ENCODE measurements around the gene PLGRKT.
A peak's percentile ranks its signal among the peaks of the same experiment; 100 is the strongest.
"Not testable (repeated sequence)": the region's sequence is repeated elsewhere in the genome, so short reads cannot be mapped to it uniquely, and the experiment has no call there.

Gene PLGRKT

GRCh38 chr9:5355817-5356216 is 81.9 kb downstream of the PLGRKT start:
- H3K4me3 ChIP-seq (replicated peaks; ENCODE audit: low read depth, low read length) = no peak overlapping the region
- H3K36me3 ChIP-seq (ENCODE audit: control insufficient read depth, insufficient read depth, low read length) = no peaks in the 10 kb centered on the region
- DNase-seq (ENCODE audit: extremely low read depth, insufficient read length) = no peak
- TF ChIP-seq, protein P1, sequence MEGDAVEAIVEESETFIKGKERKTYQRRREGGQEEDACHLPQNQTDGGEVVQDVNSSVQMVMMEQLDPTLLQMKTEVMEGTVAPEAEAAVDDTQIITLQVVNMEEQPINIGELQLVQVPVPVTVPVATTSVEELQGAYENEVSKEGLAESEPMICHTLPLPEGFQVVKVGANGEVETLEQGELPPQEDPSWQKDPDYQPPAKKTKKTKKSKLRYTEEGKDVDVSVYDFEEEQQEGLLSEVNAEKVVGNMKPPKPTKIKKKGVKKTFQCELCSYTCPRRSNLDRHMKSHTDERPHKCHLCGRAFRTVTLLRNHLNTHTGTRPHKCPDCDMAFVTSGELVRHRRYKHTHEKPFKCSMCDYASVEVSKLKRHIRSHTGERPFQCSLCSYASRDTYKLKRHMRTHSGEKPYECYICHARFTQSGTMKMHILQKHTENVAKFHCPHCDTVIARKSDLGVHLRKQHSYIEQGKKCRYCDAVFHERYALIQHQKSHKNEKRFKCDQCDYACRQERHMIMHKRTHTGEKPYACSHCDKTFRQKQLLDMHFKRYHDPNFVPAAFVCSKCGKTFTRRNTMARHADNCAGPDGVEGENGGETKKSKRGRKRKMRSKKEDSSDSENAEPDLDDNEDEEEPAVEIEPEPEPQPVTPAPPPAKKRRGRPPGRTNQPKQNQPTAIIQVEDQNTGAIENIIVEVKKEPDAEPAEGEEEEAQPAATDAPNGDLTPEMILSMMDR (IDR thresholded peaks at IDR 0.05; ENCODE audit: insufficient read depth, low read length, poor library complexity, severe bottlenecking) = no peak
- H3K27me3 ChIP-seq (replicated peaks; ENCODE audit: control insufficient read depth, insufficient read depth, low read length) = no peaks in the 10 kb centered on the region

GRCh38 chr9:5355226-5355625 is 82.5 kb downstream of the PLGRKT start:
- TF ChIP-seq, protein P1 (IDR thresholded peaks at IDR 0.05; ENCODE audit: insufficient read depth, low read length, poor library complexity, severe bottlenecking) = no peak
- H3K27me3 ChIP-seq (replicated peaks; ENCODE audit: control insufficient read depth, insufficient read depth, low read length) = no peaks in the 10 kb centered on the region
- no peaks in the 10 kb centered on the region for H3K36me3 ChIP-seq (ENCODE audit: control insufficient read depth, insufficient read depth, low read length)
- H3K4me3 ChIP-seq (replicated peaks; ENCODE audit: low read depth, low read length) = no peak overlapping the region
- DNase-seq (ENCODE audit: extremely low read depth, insufficient read length) = no peak

DNA sequence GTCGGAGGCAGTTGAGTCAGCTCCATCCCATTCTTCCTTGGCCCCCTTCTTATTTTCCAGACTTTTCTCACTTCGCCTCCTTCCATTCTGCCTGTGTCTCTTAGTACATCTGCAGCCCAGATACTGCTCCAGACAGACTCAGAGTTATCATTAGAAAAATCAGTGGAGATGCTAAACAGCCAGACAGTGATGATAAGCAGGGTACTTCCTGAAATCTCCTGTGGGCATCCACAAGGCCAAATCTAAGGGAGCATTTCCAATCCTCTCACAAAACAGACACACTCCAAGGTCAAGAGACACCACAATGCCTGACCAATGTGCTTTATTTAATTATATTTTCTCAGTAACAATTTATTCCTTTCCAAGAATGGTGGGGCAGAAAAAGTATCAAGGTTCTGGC is 83.5 kb downstream of the PLGRKT start:
- Histone ChIP-seq H3K27me3 (replicated peaks; ENCODE audit: control insufficient read depth, insufficient read depth, low read length) (no peaks in the 10 kb centered on the region), H3K4me3 (replicated peaks; ENCODE audit: low read depth, low read length) (no peak overlapping the region), H3K36me3 (ENCODE audit: control insufficient read depth, insufficient read depth, low read length) (no peaks in the 10 kb centered on the region)
- DNase-seq (ENCODE audit: extremely low read depth, insufficient read length) = no peak
- TF ChIP-seq, protein P1 (IDR thresholded peaks at IDR 0.05; ENCODE audit: insufficient read depth, low read length, poor library complexity, severe bottlenecking) = no peak

DNA sequence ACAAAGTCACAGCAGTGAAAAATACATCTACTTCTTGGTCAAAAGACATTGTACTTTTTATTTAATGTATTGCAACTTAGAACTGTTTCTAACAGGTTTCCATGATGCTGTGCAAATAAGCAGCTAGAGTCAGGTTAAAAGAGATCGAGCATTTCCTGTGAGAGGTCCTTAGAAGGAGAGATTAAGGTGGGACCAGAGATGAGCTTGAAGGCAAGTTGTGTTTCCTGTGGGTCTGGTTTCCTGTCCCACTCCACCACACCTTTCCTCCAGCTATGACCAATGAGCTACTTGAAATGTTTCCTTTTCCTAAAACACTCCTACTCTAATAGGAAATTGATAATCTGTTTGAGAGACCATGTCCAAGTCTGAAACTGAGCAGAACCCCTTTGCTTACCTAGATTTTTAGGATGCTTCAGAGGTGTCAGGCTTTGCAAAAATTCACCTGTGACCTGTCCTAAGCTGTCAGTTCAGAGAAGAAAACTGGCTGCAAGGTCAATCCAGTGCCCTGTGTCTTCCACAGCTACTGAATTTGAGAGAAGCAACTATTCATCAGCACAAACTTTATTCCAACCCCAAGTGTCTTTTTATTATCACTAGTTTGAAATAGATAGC is 85.0 kb downstream of the PLGRKT start:
- DNase-seq (ENCODE audit: extremely low read depth, insufficient read length) = no peak
- H3K36me3 ChIP-seq (ENCODE audit: control insufficient read depth, insufficient read depth, low read length) = no peaks in the 10 kb centered on the region
- TF ChIP-seq, protein P1 (IDR thresholded peaks at IDR 0.05; ENCODE audit: insufficient read depth, low read length, poor library complexity, severe bottlenecking) = no peak
- H3K27me3 ChIP-seq (replicated peaks; ENCODE audit: control insufficient read depth, insufficient read depth, low read length) = no peaks in the 10 kb centered on the region
- no peak overlapping the region for H3K4me3 ChIP-seq (replicated peaks; ENCODE audit: low read depth, low read length)

GRCh38 chr9:5338992-5339981 is 98.4 kb downstream of the PLGRKT start, which contains the start of gene RLN1:
TSS of gene RLN1 (minus strand) at chr9:5339876. CDS start at chr9:5339746, 130 bp downstream.
- peak; percentile 46 for DNase-seq (ENCODE audit: extremely low read depth, insufficient read length)
- H3K4me3 ChIP-seq (replicated peaks; ENCODE audit: low read depth, low read length) = peak within 1 kb of the TSS; percentile 17
- H3K27me3 ChIP-seq (replicated peaks; ENCODE audit: control insufficient read depth, insufficient read depth, low read length); H3K36me3 ChIP-seq (ENCODE audit: control insufficient read depth, insufficient read depth, low read length): not testable (repeated sequence)

DNA sequence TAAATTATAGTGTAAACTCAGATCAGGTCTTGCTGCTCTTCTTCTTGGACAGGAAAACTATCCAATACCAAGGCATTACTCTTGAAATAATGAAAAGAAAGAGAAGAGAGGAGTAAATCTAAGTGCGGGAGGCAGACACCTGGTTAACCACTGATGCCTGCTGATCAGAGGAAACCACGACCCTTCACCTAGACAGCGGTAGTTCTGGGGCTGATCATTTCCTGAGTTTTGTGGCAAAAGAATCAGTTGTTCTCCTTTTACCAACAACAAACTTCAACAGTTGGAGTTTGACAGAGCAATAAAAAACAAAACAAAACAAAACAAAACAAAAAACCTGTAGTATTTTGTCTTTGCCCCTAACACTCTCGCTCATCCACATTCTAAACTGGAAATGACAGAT is 101.0 kb downstream of the PLGRKT start:
- TF ChIP-seq, protein P1 (IDR thresholded peaks at IDR 0.05; ENCODE audit: insufficient read depth, low read length, poor library complexity, severe bottlenecking) = no peak
- no peaks in the 10 kb centered on the region for H3K36me3 ChIP-seq (ENCODE audit: control insufficient read depth, insufficient read depth, low read length)
- no peaks in the 10 kb centered on the region for H3K27me3 ChIP-seq (replicated peaks; ENCODE audit: control insufficient read depth, insufficient read depth, low read length)
- H3K4me3 ChIP-seq (replicated peaks; ENCODE audit: low read depth, low read length) = no peak overlapping the region
- no peak for DNase-seq (ENCODE audit: extremely low read depth, insufficient read length)

- DNase-seq (ENCODE audit: extremely low read depth, insufficient read length); H3K36me3 ChIP-seq (ENCODE audit: control insufficient read depth, insufficient read depth, low read length); H3K4me3 ChIP-seq (replicated peaks; ENCODE audit: low read depth, low read length); H3K27me3 ChIP-seq (replicated peaks; ENCODE audit: control insufficient read depth, insufficient read depth, low read length): not testable (repeated sequence)
Observed at GRCh38 chr9:5331276-5331675, 106.4 kb downstream of the PLGRKT start.

Measured in GM06990 (cell line).